IMR-90 (cell line): ENCODE data around the gene SRR.

Source experiments
- CTCF ChIP-seq: conservative IDR thresholded peaks from 2 replicates; pipeline ENCODE4 v1.5.1; 2012; ENCODE audit warnings: mild to moderate bottlenecking, low read depth, low read length, improper control_type of control experiment
- MAZ ChIP-seq: IDR thresholded peaks from 2 replicates; pipeline ENCODE4 v1.6.1; 2012; ENCODE audit warnings: low read depth, mild to moderate bottlenecking, low read length, improper control_type of control experiment, moderate library complexity, borderline replicate concordance
- POLR2A ChIP-seq: IDR thresholded peaks from 2 replicates; pipeline ENCODE4 v1.6.1; 2012; ENCODE audit warnings: mild to moderate bottlenecking, low read depth, low read length
- RAD21 ChIP-seq: IDR thresholded peaks from 2 replicates; pipeline ENCODE4 v1.6.1; 2012; ENCODE audit warnings: low read length, improper control_type of control experiment
- USF2 ChIP-seq: fragments of 150-350 bp; IDR thresholded peaks from 2 replicates; pipeline ENCODE4 v1.6.1; 2017; ENCODE audit warnings: mild to moderate bottlenecking, antibody characterized with exemption, low read length, low read depth

GRCh38 chr17:2264067-2264860 lies 39.5 kb upstream of the SRR start:
- TF ChIP-seq CTCF (no peak), MAZ (no peak), POLR2A (no peak), USF2 (no peak), RAD21 (no peak)
